ENCODE data around the gene TCF20. TPM values are rescaled to one million over a fixed set of nuclear protein-coding genes. Genes with fewer than 3 reads are reported as not detected.
A peak's percentile ranks its signal among the peaks of the same experiment; 100 is the strongest.

The TCF20 gene
- total RNA-seq, 1 donor from 2014 or later: 31.0 TPM

GRCh38 chr22:42277232-42277753, 6.8 kb upstream of the TCF20 start:
- H3K9me3 Mint-ChIP-seq (ENCODE audit: low read depth): no peaks in the 10 kb centered on the region
- H3K27ac Mint-ChIP-seq (ENCODE audit: unreplicated experiment): no peak overlapping the region
- no peaks in the 10 kb centered on the region for H3K4me1 Mint-ChIP-seq (ENCODE audit: low read depth)
- DNase-seq (ENCODE audit: low spot score): peak; percentile 40
- TF ChIP-seq, protein P1, sequence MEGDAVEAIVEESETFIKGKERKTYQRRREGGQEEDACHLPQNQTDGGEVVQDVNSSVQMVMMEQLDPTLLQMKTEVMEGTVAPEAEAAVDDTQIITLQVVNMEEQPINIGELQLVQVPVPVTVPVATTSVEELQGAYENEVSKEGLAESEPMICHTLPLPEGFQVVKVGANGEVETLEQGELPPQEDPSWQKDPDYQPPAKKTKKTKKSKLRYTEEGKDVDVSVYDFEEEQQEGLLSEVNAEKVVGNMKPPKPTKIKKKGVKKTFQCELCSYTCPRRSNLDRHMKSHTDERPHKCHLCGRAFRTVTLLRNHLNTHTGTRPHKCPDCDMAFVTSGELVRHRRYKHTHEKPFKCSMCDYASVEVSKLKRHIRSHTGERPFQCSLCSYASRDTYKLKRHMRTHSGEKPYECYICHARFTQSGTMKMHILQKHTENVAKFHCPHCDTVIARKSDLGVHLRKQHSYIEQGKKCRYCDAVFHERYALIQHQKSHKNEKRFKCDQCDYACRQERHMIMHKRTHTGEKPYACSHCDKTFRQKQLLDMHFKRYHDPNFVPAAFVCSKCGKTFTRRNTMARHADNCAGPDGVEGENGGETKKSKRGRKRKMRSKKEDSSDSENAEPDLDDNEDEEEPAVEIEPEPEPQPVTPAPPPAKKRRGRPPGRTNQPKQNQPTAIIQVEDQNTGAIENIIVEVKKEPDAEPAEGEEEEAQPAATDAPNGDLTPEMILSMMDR (IDR thresholded peaks at IDR 0.05): no peak
- H3K4me3 Mint-ChIP-seq (ENCODE audit: unreplicated experiment): no peak overlapping the region
- H3K36me3 Mint-ChIP-seq (ENCODE audit: low read depth): no peaks in the 10 kb centered on the region
- H3K27me3 Mint-ChIP-seq (ENCODE audit: low read depth): peaks cover 4% of the 10 kb centered on the region

DNA sequence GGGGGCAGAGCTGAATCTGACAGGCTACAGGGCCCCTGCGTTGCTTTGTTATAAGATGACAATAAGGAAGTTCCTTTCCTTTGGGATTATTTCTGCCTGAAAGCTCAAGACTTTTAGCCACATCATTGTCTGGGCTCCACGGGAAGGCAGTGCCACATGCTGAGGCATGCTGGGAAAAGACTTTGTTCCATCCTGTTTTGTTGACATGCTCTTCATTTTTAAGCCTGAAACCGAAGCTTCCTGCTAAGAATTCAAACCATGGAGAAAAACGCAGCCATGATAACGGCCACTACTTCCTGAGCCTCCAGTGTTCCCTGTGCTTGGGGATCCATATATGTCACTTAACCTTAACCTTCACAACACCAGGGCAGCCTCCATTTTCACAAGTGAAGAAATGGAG, 5.5 kb upstream of the TCF20 start:
- H3K27ac Mint-ChIP-seq (ENCODE audit: unreplicated experiment): no peak overlapping the region
- H3K36me3 Mint-ChIP-seq (ENCODE audit: low read depth): no peaks in the 10 kb centered on the region
- H3K4me3 Mint-ChIP-seq (ENCODE audit: unreplicated experiment): no peak overlapping the region
- no peaks in the 10 kb centered on the region for H3K4me1 Mint-ChIP-seq (ENCODE audit: low read depth)
- TF ChIP-seq, protein P1 (IDR thresholded peaks at IDR 0.05): no peak
- no peak for DNase-seq (ENCODE audit: low spot score)
- no peaks in the 10 kb centered on the region for H3K9me3 Mint-ChIP-seq (ENCODE audit: low read depth)
- peaks cover 4% of the 10 kb centered on the region for H3K27me3 Mint-ChIP-seq (ENCODE audit: low read depth)

DNA sequence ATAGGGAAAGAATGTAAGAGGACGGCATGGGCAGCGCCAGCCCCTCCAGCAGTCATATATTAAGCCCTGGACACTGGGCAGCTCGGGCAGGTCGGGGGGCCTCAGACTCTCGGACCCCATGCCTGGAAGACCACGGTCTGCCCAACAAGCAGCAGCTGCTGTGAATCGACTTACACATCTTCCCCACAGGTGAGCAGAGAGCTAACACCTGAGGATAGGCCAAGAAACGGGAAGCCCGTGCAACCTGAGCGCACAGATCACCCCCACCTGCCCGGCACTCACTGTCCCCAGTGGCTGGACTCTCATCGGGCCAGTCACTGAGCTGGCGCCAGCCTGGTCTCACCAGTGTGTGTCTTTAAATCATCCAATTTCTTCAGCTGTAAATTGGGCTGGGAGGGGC, 4.7 kb upstream of the TCF20 start:
- DNase-seq (ENCODE audit: low spot score): peak; percentile 58
- H3K27me3 Mint-ChIP-seq (ENCODE audit: low read depth): peaks cover 1% of the 10 kb centered on the region
- H3K4me3 Mint-ChIP-seq (ENCODE audit: unreplicated experiment): no peak overlapping the region
- H3K4me1 Mint-ChIP-seq (ENCODE audit: low read depth): no peaks in the 10 kb centered on the region
- TF ChIP-seq, protein P1 (IDR thresholded peaks at IDR 0.05): no peak
- H3K27ac Mint-ChIP-seq (ENCODE audit: unreplicated experiment): no peak overlapping the region
- no peaks in the 10 kb centered on the region for H3K36me3 Mint-ChIP-seq (ENCODE audit: low read depth)
- H3K9me3 Mint-ChIP-seq (ENCODE audit: low read depth): no peaks in the 10 kb centered on the region

DNA sequence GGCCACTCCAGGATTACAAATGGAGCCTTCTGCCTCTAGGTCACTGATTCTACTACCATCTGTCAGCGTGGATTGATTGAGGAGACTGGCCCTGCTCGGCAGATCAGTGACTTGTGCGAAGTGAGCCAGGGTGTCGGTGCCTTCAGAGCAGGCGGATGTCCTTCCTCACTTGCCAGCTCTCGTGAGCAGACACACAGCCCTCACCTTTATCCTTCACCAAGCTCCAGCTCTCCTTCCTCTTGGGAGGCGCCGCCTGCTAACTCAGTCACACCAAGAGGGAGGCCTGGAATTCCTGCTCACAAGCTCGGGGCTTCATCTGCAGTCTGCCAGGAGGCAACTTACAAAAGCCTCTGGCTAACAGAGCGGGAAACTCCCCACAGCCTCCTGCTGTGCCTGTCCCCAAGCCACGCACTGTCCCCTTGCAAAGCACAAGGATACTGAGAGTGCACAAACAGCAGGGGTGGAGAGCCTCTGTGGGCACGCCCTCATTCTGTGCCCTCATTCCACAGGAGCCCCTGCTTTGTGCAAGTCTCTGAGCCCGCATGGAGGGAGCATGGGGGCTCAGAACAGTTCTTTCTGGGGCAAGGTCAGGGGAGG, 3.5 kb upstream of the TCF20 start:
- Mint-ChIP-seq H3K36me3 (ENCODE audit: low read depth) (no peaks in the 10 kb centered on the region), H3K4me1 (ENCODE audit: low read depth) (peaks cover 5% of the 10 kb centered on the region), H3K27ac (ENCODE audit: unreplicated experiment) (no peak overlapping the region), H3K9me3 (ENCODE audit: low read depth) (no peaks in the 10 kb centered on the region), H3K4me3 (ENCODE audit: unreplicated experiment) (no peak overlapping the region), H3K27me3 (ENCODE audit: low read depth) (no peaks in the 10 kb centered on the region)
- DNase-seq (ENCODE audit: low spot score): peak; percentile 44
- TF ChIP-seq, protein P1 (IDR thresholded peaks at IDR 0.05): no peak

- Mint-ChIP-seq H3K9me3 (ENCODE audit: low read depth) (no peaks in the 10 kb centered on the region), H3K27ac (ENCODE audit: unreplicated experiment) (no peak overlapping the region), H3K4me3 (ENCODE audit: unreplicated experiment) (no peak overlapping the region), H3K27me3 (ENCODE audit: low read depth) (no peaks in the 10 kb centered on the region), H3K4me1 (ENCODE audit: low read depth) (peaks cover 12% of the 10 kb centered on the region), H3K36me3 (ENCODE audit: low read depth) (no peaks in the 10 kb centered on the region)
- peak; percentile 48 for DNase-seq (ENCODE audit: low spot score)
- TF ChIP-seq, protein P1 (IDR thresholded peaks at IDR 0.05): no peak
These were observed 2.1 kb upstream of the TCF20 start for GRCh38 chr22:42272431-42272999.

Data from chondrocyte (in vitro differentiated cells).